K562 (cell line): ENCODE measurements around the gene KCNQ4. TPM values are rescaled to one million over a fixed set of nuclear protein-coding genes. Genes with fewer than 3 reads are reported as not detected.

Source experiments
- ATAC-seq: fragments of 200-7000 bp; cut with Tn5 transposase; 3 replicates; pipeline ENCODE4 v1.9.1; 2020; ENCODE audit warnings: moderate library complexity
- BruUV-seq: library from RNA; stranded (reverse); fragments of 400-500 nt; replicated peaks from 2 replicates; lab custom pipeline; 2021; lab: Mats Ljungman, UMichigan
- CTCF ChIA-PET: fragments of 300-600 bp; formaldehyde crosslinking; extraction: SDS; loops from one replicate; lab custom pipeline; 2021; ENCODE audit warnings: low intra/inter-chr PET ratio; lab: Yijun Ruan, JAX
- POLR2A ChIA-PET: fragments of 300-600, 350-650 bp; sonication (Branson Sonifier 250); formaldehyde crosslinking; extraction: SDS; loops from one replicate; lab custom pipeline; 2021; ENCODE audit warnings: antibody characterized with exemption, inconsistent platforms; lab: Yijun Ruan, JAX
- DNase-seq, 4 experiments: peaks; one replicate each; pipeline versions ENCODE4 v3.0.0 to v3.0.0-alpha.2; 2011 to 2018; ENCODE audit warnings: low spot score in 3 of 4, mixed read lengths in 3 of 4; ENCODE audit errors: extremely low read depth in 1 of 4
- FAIRE-seq: peaks from 2 replicates; lab custom pipeline; 2011; peaks lifted over from hg19 to GRCh38; lab: Jason Lieb, UNC
- H2AFZ ChIP-seq: 2 replicates; pipeline ENCODE4 v1.6.0; 2011; ENCODE audit warnings: low read depth, low read length, control low read depth, inconsistent platforms
- H3K27ac ChIP-seq: fragments of 200-600 bp; 3 replicates; pipeline ENCODE4 v1.8.0; 2011; ENCODE audit warnings: low read depth, mild to moderate bottlenecking, control low read depth, inconsistent platforms, low read length, moderate library complexity, mixed read lengths; ENCODE audit errors: extremely low read depth
- H3K27me3 ChIP-seq, 2 experiments: fragments of 300-600 bp in 1 of 2; 2 replicates in 1 of 2; 3 replicates in 1 of 2; pipeline versions ENCODE4 v1.6.0 to v1.8.0; 2011; ENCODE audit warnings: inconsistent platforms in 2 of 2, low read length in 2 of 2, mild to moderate bottlenecking in 1 of 2, mixed read lengths in 1 of 2, moderate library complexity in 1 of 2; ENCODE audit not compliant: control insufficient read depth in 2 of 2, insufficient read depth in 2 of 2
- H3K36me3 ChIP-seq: fragments of 300-600 bp; 3 replicates; pipeline ENCODE4 v1.8.0; 2011; ENCODE audit warnings: mild to moderate bottlenecking, low read length, inconsistent platforms; ENCODE audit not compliant: control insufficient read depth, insufficient read depth
- H3K4me1 ChIP-seq, 2 experiments: fragments of 200-600 bp in 1 of 2; replicated peaks in 1 of 2; 2 replicates in 1 of 2; 3 replicates in 1 of 2; pipeline versions ENCODE4 v1.5.1 to v1.8.0; 2011; ENCODE audit warnings: inconsistent platforms in 2 of 2, low read length in 2 of 2, mild to moderate bottlenecking in 1 of 2, mixed read lengths in 1 of 2, moderate library complexity in 1 of 2; ENCODE audit not compliant: control insufficient read depth in 2 of 2, insufficient read depth in 2 of 2
- H3K4me2 ChIP-seq: 2 replicates; pipeline ENCODE4 v1.6.1; 2011; ENCODE audit warnings: low read length, control low read depth, inconsistent platforms, mixed read lengths; ENCODE audit not compliant: insufficient read depth
- H3K4me3 ChIP-seq: fragments of 200-600 bp; sonication (generic), shearing (Covaris generic); 2 replicates; pipeline ENCODE4 v1.5.1; 2016; ENCODE audit warnings: control low read depth, inconsistent platforms
- H3K79me2 ChIP-seq: fragments of 200-600 bp; 3 replicates; pipeline ENCODE4 v1.8.0; 2011; ENCODE audit warnings: low read length, inconsistent platforms; ENCODE audit not compliant: control insufficient read depth, insufficient read depth
- H3K9ac ChIP-seq, 2 experiments: 2 replicates each; pipeline versions ENCODE4 v1.6.0 to v1.6.1; 2011; ENCODE audit warnings: low read depth in 2 of 2, low read length in 2 of 2, control low read depth in 1 of 2, inconsistent platforms in 1 of 2, mild to moderate bottlenecking in 1 of 2, mixed read lengths in 1 of 2; ENCODE audit not compliant: insufficient read depth in 1 of 2
- H3K9me1 ChIP-seq: one replicate; pipeline ENCODE4 v1.6.0; 2011; ENCODE audit warnings: inconsistent platforms, mild to moderate bottlenecking, low read length, moderate library complexity; ENCODE audit not compliant: control insufficient read depth, insufficient read depth
- H3K9me3 ChIP-seq: replicated peaks from 2 replicates; pipeline ENCODE4 v1.5.1; 2011; ENCODE audit warnings: low read depth, low read length, inconsistent platforms; ENCODE audit not compliant: control insufficient read depth, insufficient read depth
- H4K20me1 ChIP-seq: replicated peaks from 2 replicates; pipeline ENCODE4 v1.6.1; 2011; ENCODE audit warnings: low read length, inconsistent platforms, mixed read lengths; ENCODE audit not compliant: control insufficient read depth, insufficient read depth
- ARID4B ChIP-seq: sonication (generic); formaldehyde crosslinking; IDR thresholded peaks from 2 replicates; pipeline ENCODE4 v1.8.0; 2022; ENCODE audit warnings: mild to moderate bottlenecking, missing genetic modification reagents
- ATF4 ChIP-seq: fragments of 450-650 bp; formaldehyde crosslinking; IDR thresholded peaks from 2 replicates; pipeline ENCODE4 v1.4.0; 2022; ENCODE audit warnings: mild to moderate bottlenecking, moderate library complexity
- CC2D1A ChIP-seq: fragments of 450-650 bp; IDR thresholded peaks from 2 replicates; pipeline ENCODE4 v1.6.1; 2017; ENCODE audit warnings: mild to moderate bottlenecking
- FOXJ2 ChIP-seq: fragments of 200-800 bp; sonication (Bioruptor generic); IDR thresholded peaks from 2 replicates; pipeline ENCODE4 v1.6.1; 2016; ENCODE audit warnings: missing genetic modification characterization, missing compliant biosample characterization
- JUNB ChIP-seq: fragments of 450-650 bp; formaldehyde crosslinking; conservative IDR thresholded peaks from 2 replicates; pipeline ENCODE4 v1.4.0; 2020; ENCODE audit warnings: mild to moderate bottlenecking
- KDM2B ChIP-seq: fragments of 250-450 bp; sonication (Bioruptor Pico); IDR thresholded peaks from 2 replicates; pipeline ENCODE4 v1.8.0; 2021; ENCODE audit warnings: mild to moderate bottlenecking, moderate library complexity
- POLR2B ChIP-seq: fragments of 450-650 bp; IDR thresholded peaks from 2 replicates; pipeline ENCODE4 v1.6.1; 2018; ENCODE audit warnings: low read depth; ENCODE audit not compliant: partially characterized antibody
- PRDM10 ChIP-seq: fragments of 450-650 bp; IDR thresholded peaks from 2 replicates; pipeline ENCODE4 v1.6.1; 2018; ENCODE audit not compliant: partially characterized antibody
- SMAD2 ChIP-seq: fragments of 150-350 bp; IDR thresholded peaks from 2 replicates; pipeline ENCODE4 v1.6.1; 2014; ENCODE audit warnings: low read depth, mild to moderate bottlenecking, low read length
- ZFP91 ChIP-seq: sonication (generic); formaldehyde crosslinking; IDR thresholded peaks from 2 replicates; pipeline ENCODE4 v1.8.0; 2022; ENCODE audit warnings: mild to moderate bottlenecking, missing genetic modification reagents
- ZSCAN29 ChIP-seq: fragments of 450-650 bp; IDR thresholded peaks from 2 replicates; pipeline ENCODE4 v1.6.1; 2017
- WGBS: fragments of 100-300 bp; shearing (Covaris generic); methylation state at CpG from one replicate; pipeline ENCODE4 v1.1.6; 2016; ENCODE audit warnings: low coverage, mixed read lengths; ENCODE audit not compliant: insufficient coverage; ENCODE audit errors: missing lambda C conversion rate; 5-methylcytosine and 5-hydroxymethylcytosine counted together
- in situ Hi-C: fragments of 300-500 bp; cut with MboI; formaldehyde crosslinking; loops from 4 replicates; pipeline ENCODE4 v1.15.0; 2018; ENCODE audit warnings: inconsistent platforms, mixed read lengths
- intact Hi-C: fragments of 100-400 bp; cut with micrococcal nuclease; formaldehyde crosslinking; loops from 2 replicates; pipeline ENCODE4 v1.14.2; 2022
- polyA plus RNA-seq, 8 experiments: library from polyadenylated mRNA; depleted of rRNA in 4 of 8; stranded (reverse) in 5 of 8; unstranded in 3 of 8; fragments of >200 nt; fragmentation: Nextera tagmentation in 2 of 8; fragmentation: Illumina TruSeq in 1 of 8; extraction: Ambion mirVana in 2 of 8; extraction: Trizol in 1 of 8; gene quantifications; 2 replicates each; pipeline versions ENCODE4 v1.2.1 to v1.2.3, GENCODE V29; 2011 to 2014; ENCODE audit warnings: inconsistent platforms in 1 of 8, missing spikeins in 1 of 8
- total RNA-seq, 7 experiments: library from RNA; depleted of rRNA in 6 of 7; stranded (reverse); fragments of >200 nt in 6 of 7; fragmentation: Illumina TruSeq in 2 of 7; extraction: Trizol in 2 of 7; gene quantifications; 2 replicates each; pipeline versions ENCODE4 v1.2.1 to v1.2.3, GENCODE V29; 2011 to 2021; ENCODE audit warnings: low replicate concordance in 1 of 7

The KCNQ4 gene
- total and polyA plus RNA-seq, 9 of the 15 experiments (the other 6 are each of a cell fraction or from before 2014, with no cell fraction given): 0.07 to 4.1 (median 0.79) TPM

- H3K27me3 ChIP-seq: no peaks in the 10 kb centered on the region
- 82% methylated on average over 4 of the region's 4 CpGs for WGBS
- no peak overlapping the region for H3K4me2 ChIP-seq
- H3K9ac ChIP-seq: no peak overlapping the region
- no peaks in the 10 kb centered on the region for H4K20me1 ChIP-seq
- BruUV-seq: no TSS peak
- ChIA-PET POLR2A (interaction anchor here (1.2 kb wide), 1 partner anchor 14 kb away, joined by 3 read pairs; no protein-coding TSS in a partner anchor), CTCF (no interaction called here)
- intact Hi-C loops (no loop called here), in situ Hi-C loops (no loop called here)
- no peaks in the 10 kb centered on the region for H3K9me1 ChIP-seq
- peaks cover 94% of the 10 kb centered on the region for H3K36me3 ChIP-seq
- no peak overlapping the region for H3K4me3 ChIP-seq
- no peak overlapping the region for H2AFZ ChIP-seq
- ATAC-seq (no peak), FAIRE-seq (no peak), DNase-seq (no peak)
- H3K27ac ChIP-seq: no peak overlapping the region
- no peaks in the 10 kb centered on the region for H3K9me3 ChIP-seq
- H3K4me1 ChIP-seq: no peaks in the 10 kb centered on the region; a peak in 1 of 5 replicates
- no peaks in the 10 kb centered on the region for H3K79me2 ChIP-seq
- TF ChIP-seq CC2D1A (no peak), FOXJ2 (tag) (no peak), ZFP91 (CRISPR knock-in tag) (no peak), SMAD2 (no peak), ZSCAN29 (no peak), POLR2B (no peak), KDM2B (no peak), ATF4 (no peak), ARID4B (CRISPR knock-in tag) (no peak), JUNB (CRISPR knock-in tag) (no peak), PRDM10 (no peak)
Observed at GRCh38 chr1:40760984-40761383, 22.6 kb upstream of the KCNQ4 start.
